WERI-Rb-1 (cell line): Measurements from ENCODE around the gene AQP5.

ENCODE experiments used
- DNase-seq: peaks from one replicate; pipeline ENCODE4 v3.0.0-alpha.2; 2020
- H3K27ac ChIP-seq: fragments of 250-450 bp; sonication (Bioruptor Pico); 2 replicates; pipeline ENCODE4 v1.5.1; 2020; ENCODE audit warnings: mild to moderate bottlenecking, moderate library complexity
- H3K27me3 ChIP-seq: fragments of 250-450 bp; sonication (Bioruptor Pico); 2 replicates; pipeline ENCODE4 v1.5.1; 2021; ENCODE audit warnings: mild to moderate bottlenecking, low read depth, moderate library complexity; ENCODE audit not compliant: insufficient read depth, severe bottlenecking
- H3K36me3 ChIP-seq: fragments of 250-450 bp; sonication (Bioruptor Pico); 2 replicates; pipeline ENCODE4 v1.5.1; 2020; ENCODE audit warnings: mild to moderate bottlenecking, moderate library complexity
- H3K4me3 ChIP-seq: 2 replicates; pipeline ENCODE4 v1.5.1; 2011; ENCODE audit warnings: low read depth, mild to moderate bottlenecking, control low read depth, low read length
- H3K9me3 ChIP-seq: fragments of 250-450 bp; sonication (Bioruptor Pico); 2 replicates; pipeline ENCODE4 v1.5.1; 2021; ENCODE audit warnings: mild to moderate bottlenecking, moderate library complexity; ENCODE audit not compliant: severe bottlenecking
- CTCF ChIP-seq: IDR thresholded peaks from 2 replicates; pipeline ENCODE4 v1.5.1; 2011; ENCODE audit warnings: low read depth, mild to moderate bottlenecking, control low read depth, inconsistent platforms, low read length

AQP5 gene

GRCh38 chr12:49944718-49945117 is 17.0 kb upstream of the AQP5 start:
- Histone ChIP-seq H3K4me3 (no peak overlapping the region), H3K27me3 (no peaks in the 10 kb centered on the region), H3K27ac (no peak overlapping the region; the same call in 1 of the 2 replicates), H3K9me3 (no peaks in the 10 kb centered on the region), H3K36me3 (no peaks in the 10 kb centered on the region)
- no peak for TF ChIP-seq CTCF
- DNase-seq = no peak

GRCh38 chr12:49945394-49946080 is 16.1 kb upstream of the AQP5 start:
- peak; percentile 93 for DNase-seq
- Histone ChIP-seq H3K4me3 (peak overlapping the region; percentile 60), H3K36me3 (no peaks in the 10 kb centered on the region), H3K27ac (peak overlapping the region; percentile 48), H3K27me3 (no peaks in the 10 kb centered on the region), H3K9me3 (no peaks in the 10 kb centered on the region)
- TF ChIP-seq CTCF = peak; percentile 98

GRCh38 chr12:49946086-49946485 is 15.6 kb upstream of the AQP5 start:
- Histone ChIP-seq H3K36me3 (no peaks in the 10 kb centered on the region), H3K9me3 (no peaks in the 10 kb centered on the region), H3K27ac (peak overlapping the region; percentile 45), H3K4me3 (no peak overlapping the region), H3K27me3 (no peaks in the 10 kb centered on the region)
- no peak for DNase-seq
- TF ChIP-seq CTCF = no peak

- H3K27me3 ChIP-seq = no peaks in the 10 kb centered on the region
- H3K36me3 ChIP-seq = no peaks in the 10 kb centered on the region
- H3K27ac ChIP-seq = no peak overlapping the region
- no peak for TF ChIP-seq CTCF
- no peak overlapping the region for H3K4me3 ChIP-seq
- DNase-seq = no peak
- no peaks in the 10 kb centered on the region for H3K9me3 ChIP-seq
Measured at GRCh38 chr12:49946497-49946896, 15.2 kb upstream of the AQP5 start.

GRCh38 chr12:49947593-49948226 is 14.0 kb upstream of the AQP5 start:
- H3K4me3 ChIP-seq = no peak overlapping the region
- no peak for DNase-seq
- H3K9me3 ChIP-seq = no peaks in the 10 kb centered on the region
- TF ChIP-seq CTCF = no peak
- no peaks in the 10 kb centered on the region for H3K27me3 ChIP-seq
- no peak overlapping the region for H3K27ac ChIP-seq
- no peaks in the 10 kb centered on the region for H3K36me3 ChIP-seq
